ENCODE data around the gene AFF3. TPM values are rescaled to one million over a fixed set of nuclear protein-coding genes. Genes with fewer than 3 reads are reported as not detected.
"Not testable (repeated sequence)": the region's sequence is repeated elsewhere in the genome, so short reads cannot be mapped to it uniquely, and the experiment has no call there.

AFF3 gene
- total RNA-seq, 1 experiment from 2014 or later = not detected

- Mint-ChIP-seq H3K4me3 (ENCODE audit: low read depth, unreplicated experiment) (no peak overlapping the region), H3K27ac (ENCODE audit: unreplicated experiment) (no peak overlapping the region), H3K27me3 (ENCODE audit: unreplicated experiment) (peaks cover 90% of the 10 kb centered on the region), H3K9me3 (ENCODE audit: low read depth, unreplicated experiment) (peaks cover 11% of the 10 kb centered on the region), H3K36me3 (ENCODE audit: insufficient read depth, unreplicated experiment) (no peaks in the 10 kb centered on the region), H3K4me1 (ENCODE audit: low read depth, unreplicated experiment) (no peaks in the 10 kb centered on the region)
- CTCF ChIA-PET = no interaction called here
- no TSS peak for BruUV-seq (replicated peaks)
- DNase-seq = no peak
- no peak for TF ChIP-seq CTCF (IDR thresholded peaks at IDR 0.05; ENCODE audit: unreplicated experiment)
- intact Hi-C loops (cut with micrococcal nuclease; ENCODE audit: unreplicated experiment) = no loop called here
These were observed 364.6 kb downstream of the AFF3 start for GRCh38 chr2:99777656-99778290.

GRCh38 chr2:99776906-99777646, 365.3 kb downstream of the AFF3 start:
- intact Hi-C loops (cut with micrococcal nuclease; ENCODE audit: unreplicated experiment) = no loop called here
- H3K27ac Mint-ChIP-seq (ENCODE audit: unreplicated experiment) = no peak overlapping the region
- CTCF ChIA-PET = no interaction called here
- peaks cover 96% of the 10 kb centered on the region for H3K27me3 Mint-ChIP-seq (ENCODE audit: unreplicated experiment)
- no peaks in the 10 kb centered on the region for H3K36me3 Mint-ChIP-seq (ENCODE audit: insufficient read depth, unreplicated experiment)
- no peaks in the 10 kb centered on the region for H3K4me1 Mint-ChIP-seq (ENCODE audit: low read depth, unreplicated experiment)
- H3K9me3 Mint-ChIP-seq (ENCODE audit: low read depth, unreplicated experiment) = peaks cover 11% of the 10 kb centered on the region
- no peak for TF ChIP-seq CTCF (IDR thresholded peaks at IDR 0.05; ENCODE audit: unreplicated experiment)
- no TSS peak for BruUV-seq (replicated peaks)
- DNase-seq = no peak
- no peak overlapping the region for H3K4me3 Mint-ChIP-seq (ENCODE audit: low read depth, unreplicated experiment)

- Mint-ChIP-seq H3K36me3 (ENCODE audit: insufficient read depth, unreplicated experiment) (no peaks in the 10 kb centered on the region), H3K27ac (ENCODE audit: unreplicated experiment) (no peak overlapping the region), H3K9me3 (ENCODE audit: low read depth, unreplicated experiment) (peaks cover 11% of the 10 kb centered on the region), H3K4me3 (ENCODE audit: low read depth, unreplicated experiment) (no peak overlapping the region), H3K4me1 (ENCODE audit: low read depth, unreplicated experiment) (no peaks in the 10 kb centered on the region), H3K27me3 (ENCODE audit: unreplicated experiment) (peaks cover 99% of the 10 kb centered on the region)
- BruUV-seq (replicated peaks) = no TSS peak
- no peak for DNase-seq
- CTCF ChIA-PET = no interaction called here
- intact Hi-C loops (cut with micrococcal nuclease; ENCODE audit: unreplicated experiment) = no loop called here
- TF ChIP-seq CTCF (IDR thresholded peaks at IDR 0.05; ENCODE audit: unreplicated experiment) = no peak
These were observed 366.0 kb downstream of the AFF3 start for GRCh38 chr2:99776206-99776905.

GRCh38 chr2:99775585-99775984, 366.8 kb downstream of the AFF3 start:
- CTCF ChIA-PET = no interaction called here
- no peak for DNase-seq
- Mint-ChIP-seq H3K4me3 (ENCODE audit: low read depth, unreplicated experiment) (no peak overlapping the region), H3K9me3 (ENCODE audit: low read depth, unreplicated experiment) (peaks cover 11% of the 10 kb centered on the region), H3K4me1 (ENCODE audit: low read depth, unreplicated experiment) (no peaks in the 10 kb centered on the region), H3K36me3 (ENCODE audit: insufficient read depth, unreplicated experiment) (no peaks in the 10 kb centered on the region), H3K27me3 (ENCODE audit: unreplicated experiment) (peaks cover 92% of the 10 kb centered on the region), H3K27ac (ENCODE audit: unreplicated experiment) (no peak overlapping the region)
- no TSS peak for BruUV-seq (replicated peaks)
- TF ChIP-seq CTCF (IDR thresholded peaks at IDR 0.05; ENCODE audit: unreplicated experiment) = no peak
- intact Hi-C loops (cut with micrococcal nuclease; ENCODE audit: unreplicated experiment) = no loop called here

- intact Hi-C loops (cut with micrococcal nuclease; ENCODE audit: unreplicated experiment); H3K27ac Mint-ChIP-seq (ENCODE audit: unreplicated experiment); BruUV-seq (replicated peaks); H3K4me3 Mint-ChIP-seq (ENCODE audit: low read depth, unreplicated experiment); H3K36me3 Mint-ChIP-seq (ENCODE audit: insufficient read depth, unreplicated experiment); DNase-seq; H3K9me3 Mint-ChIP-seq (ENCODE audit: low read depth, unreplicated experiment); H3K4me1 Mint-ChIP-seq (ENCODE audit: low read depth, unreplicated experiment); CTCF ChIA-PET: not testable (repeated sequence)
- peaks cover 73% of the 10 kb centered on the region for H3K27me3 Mint-ChIP-seq (ENCODE audit: unreplicated experiment)
These were observed 368.7 kb downstream of the AFF3 start for GRCh38 chr2:99773642-99774041.

Data from Calu3 (cell line).